ENCODE data around the gene NATD1. TPM values are rescaled to one million over a fixed set of nuclear protein-coding genes. Genes with fewer than 3 reads are reported as not detected.
"Not testable (repeated sequence)": the region's sequence is repeated elsewhere in the genome, so short reads cannot be mapped to it uniquely, and the experiment has no call there.

The NATD1 gene
- total RNA-seq, 1 donor = 3.0 TPM

DNA sequence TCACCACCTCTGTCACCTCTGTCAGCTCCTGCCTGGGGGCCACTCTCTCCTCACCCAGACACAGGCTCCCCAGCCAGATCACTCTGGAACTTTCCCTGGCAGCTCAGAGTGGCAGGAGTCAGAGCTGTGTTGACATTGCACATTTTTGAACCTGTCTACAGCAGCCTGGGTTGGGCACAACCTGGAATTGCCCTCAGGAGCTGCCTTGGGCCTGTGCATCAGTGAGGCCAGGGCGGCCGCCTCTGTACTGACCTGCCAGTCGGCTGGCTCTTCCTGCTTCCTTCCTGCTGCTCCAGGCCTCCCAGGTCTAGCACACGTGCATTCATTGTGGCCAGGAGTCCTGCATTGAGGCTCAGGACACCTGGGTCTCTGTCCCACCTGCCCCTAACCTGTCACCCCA, 25.1 kb downstream of the NATD1 start:
- no peak for DNase-seq (ENCODE audit: low read depth)
- H3K4me3 ChIP-seq (ENCODE audit: low read depth, low read length) = no peak overlapping the region
- TF ChIP-seq, protein P1, sequence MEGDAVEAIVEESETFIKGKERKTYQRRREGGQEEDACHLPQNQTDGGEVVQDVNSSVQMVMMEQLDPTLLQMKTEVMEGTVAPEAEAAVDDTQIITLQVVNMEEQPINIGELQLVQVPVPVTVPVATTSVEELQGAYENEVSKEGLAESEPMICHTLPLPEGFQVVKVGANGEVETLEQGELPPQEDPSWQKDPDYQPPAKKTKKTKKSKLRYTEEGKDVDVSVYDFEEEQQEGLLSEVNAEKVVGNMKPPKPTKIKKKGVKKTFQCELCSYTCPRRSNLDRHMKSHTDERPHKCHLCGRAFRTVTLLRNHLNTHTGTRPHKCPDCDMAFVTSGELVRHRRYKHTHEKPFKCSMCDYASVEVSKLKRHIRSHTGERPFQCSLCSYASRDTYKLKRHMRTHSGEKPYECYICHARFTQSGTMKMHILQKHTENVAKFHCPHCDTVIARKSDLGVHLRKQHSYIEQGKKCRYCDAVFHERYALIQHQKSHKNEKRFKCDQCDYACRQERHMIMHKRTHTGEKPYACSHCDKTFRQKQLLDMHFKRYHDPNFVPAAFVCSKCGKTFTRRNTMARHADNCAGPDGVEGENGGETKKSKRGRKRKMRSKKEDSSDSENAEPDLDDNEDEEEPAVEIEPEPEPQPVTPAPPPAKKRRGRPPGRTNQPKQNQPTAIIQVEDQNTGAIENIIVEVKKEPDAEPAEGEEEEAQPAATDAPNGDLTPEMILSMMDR (IDR thresholded peaks at IDR 0.05; ENCODE audit: insufficient read depth, low read depth, low read length) = no peak

DNA sequence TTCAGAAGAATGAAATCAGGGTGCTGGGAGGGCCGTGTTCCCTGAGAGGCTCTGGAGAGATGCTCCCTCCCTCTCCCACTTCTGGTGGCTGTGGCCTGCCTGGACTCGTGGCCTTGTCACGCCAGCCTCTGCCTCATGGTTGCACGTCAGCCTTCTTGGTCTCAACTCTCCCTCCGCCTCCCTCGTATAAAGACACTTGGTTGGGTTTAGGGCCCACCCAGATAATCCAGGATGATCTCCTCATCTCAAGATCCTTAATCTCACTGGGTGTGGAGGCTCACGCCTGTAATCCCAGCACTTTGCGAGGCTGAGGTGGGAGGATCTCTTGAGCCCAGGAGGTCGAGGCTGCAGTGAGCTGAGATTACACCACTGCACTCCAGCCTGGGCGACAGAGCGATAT, 25.9 kb downstream of the NATD1 start:
- not testable (repeated sequence) for DNase-seq (ENCODE audit: low read depth); H3K4me3 ChIP-seq (ENCODE audit: low read depth, low read length)

DNA sequence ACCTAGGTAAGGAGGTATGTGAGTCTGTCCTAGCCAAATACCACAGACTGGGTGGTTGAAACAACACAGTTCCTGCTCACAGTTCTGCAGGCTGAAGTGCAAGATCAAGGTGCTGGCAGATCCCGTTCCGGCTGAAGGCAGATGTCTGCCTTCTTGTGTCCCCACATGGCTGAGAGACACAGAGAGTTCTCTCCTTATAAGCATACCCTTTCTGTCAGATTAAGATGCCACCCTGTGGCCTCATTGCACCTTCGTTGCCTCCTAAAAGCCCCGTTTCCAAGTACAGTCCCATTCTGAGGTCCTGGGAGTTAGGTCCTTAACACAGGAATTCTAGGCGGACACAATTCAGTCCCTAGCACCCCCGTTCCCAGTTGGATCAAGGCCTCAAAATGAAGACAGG, 30.1 kb downstream of the NATD1 start:
- no peak for DNase-seq (ENCODE audit: low read depth)
- TF ChIP-seq, protein P1 (IDR thresholded peaks at IDR 0.05; ENCODE audit: insufficient read depth, low read depth, low read length) = no peak
- H3K4me3 ChIP-seq (ENCODE audit: low read depth, low read length) = no peak overlapping the region

DNA sequence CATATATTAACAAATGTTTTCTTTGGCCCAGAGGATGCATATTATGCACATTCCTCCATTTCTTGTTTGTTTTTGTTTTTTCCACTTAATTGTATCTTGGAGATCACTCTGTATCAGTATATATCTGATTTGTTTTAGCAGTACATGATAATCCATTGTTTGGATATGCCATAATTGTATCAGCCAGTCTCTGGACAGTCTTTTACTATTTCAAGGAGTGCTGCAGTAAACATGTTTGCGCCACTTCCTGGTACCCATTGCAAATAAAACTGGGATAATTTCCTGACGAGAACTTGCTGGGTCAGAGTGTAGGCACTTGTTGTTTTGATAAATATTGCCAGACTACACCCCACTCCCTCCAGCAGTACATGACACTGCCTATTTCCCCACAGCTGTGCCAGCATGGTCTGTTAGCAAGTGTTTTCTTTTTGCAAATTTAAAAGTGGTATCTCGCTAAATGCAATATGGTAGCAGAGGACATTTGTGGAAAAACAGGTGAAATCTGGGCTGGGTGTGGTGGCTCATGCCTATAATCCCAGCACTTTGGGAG, 34.3 kb downstream of the NATD1 start:
- H3K4me3 ChIP-seq (ENCODE audit: low read depth, low read length) = no peak overlapping the region
- no peak for DNase-seq (ENCODE audit: low read depth)
- TF ChIP-seq, protein P1 (IDR thresholded peaks at IDR 0.05; ENCODE audit: insufficient read depth, low read depth, low read length) = no peak

DNA sequence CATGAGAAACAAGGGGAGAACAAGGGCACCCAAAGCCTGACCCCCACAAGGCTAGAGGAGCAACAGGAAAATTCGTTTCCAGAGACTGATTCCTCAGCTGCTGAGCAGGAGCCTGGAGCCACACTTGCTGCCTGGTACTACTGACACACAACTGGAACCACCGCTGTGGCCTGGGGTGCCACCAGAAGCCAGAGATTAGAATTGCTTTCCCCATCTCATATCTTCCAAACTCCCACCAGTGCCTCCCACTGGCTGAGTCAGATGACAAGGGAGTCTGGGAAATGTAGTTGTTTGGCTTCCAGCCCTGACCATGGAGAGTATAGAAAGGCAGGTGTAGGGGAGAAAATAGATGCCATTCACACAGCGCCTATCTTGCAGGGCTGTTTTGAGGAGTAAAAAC, 35.1 kb downstream of the NATD1 start:
- no peak overlapping the region for H3K4me3 ChIP-seq (ENCODE audit: low read depth, low read length)
- TF ChIP-seq, protein P1 (IDR thresholded peaks at IDR 0.05; ENCODE audit: insufficient read depth, low read depth, low read length) = no peak
- no peak for DNase-seq (ENCODE audit: low read depth)

DNA sequence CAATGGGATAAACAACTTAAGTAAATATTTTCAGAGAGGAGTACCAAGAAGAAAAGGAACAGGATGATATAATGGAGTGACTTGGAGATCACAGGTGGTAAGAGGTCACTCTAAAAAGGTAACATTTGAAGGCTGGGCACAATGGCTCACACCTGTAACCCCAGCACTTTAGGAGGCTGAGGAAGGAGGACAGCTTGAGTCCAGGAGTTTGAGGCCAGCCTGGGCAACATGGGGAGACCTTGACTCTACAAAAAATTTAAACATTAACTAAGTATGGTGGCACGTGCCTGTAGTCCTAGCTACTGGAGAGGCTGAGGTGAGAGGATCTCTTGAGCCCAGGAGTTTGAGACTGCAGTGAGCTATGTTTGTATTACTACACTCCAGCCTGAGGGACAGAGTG, 35.9 kb downstream of the NATD1 start:
- TF ChIP-seq, protein P1 (IDR thresholded peaks at IDR 0.05; ENCODE audit: insufficient read depth, low read depth, low read length) = no peak
- DNase-seq (ENCODE audit: low read depth) = no peak
- H3K4me3 ChIP-seq (ENCODE audit: low read depth, low read length) = no peak overlapping the region

DNA sequence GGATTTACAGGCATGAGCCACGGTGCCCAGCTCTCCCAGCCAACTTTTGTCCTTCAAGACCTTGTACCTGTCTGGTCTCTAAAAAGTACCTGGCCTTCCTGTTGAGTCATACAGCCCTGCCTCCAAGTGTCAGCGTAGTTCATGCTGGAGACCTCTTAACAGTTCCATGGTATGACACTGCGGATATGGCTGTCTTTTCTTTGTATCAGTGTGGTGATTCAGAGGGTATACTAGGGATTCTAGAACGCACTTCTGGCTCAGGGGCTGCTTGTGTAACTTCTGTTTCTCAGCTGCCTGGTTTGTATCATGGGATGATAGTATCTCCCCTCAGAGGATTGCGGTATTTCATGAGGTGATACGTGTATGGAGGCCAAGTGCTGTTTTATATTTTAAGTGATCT, 37.3 kb downstream of the NATD1 start:
- TF ChIP-seq, protein P1 (IDR thresholded peaks at IDR 0.05; ENCODE audit: insufficient read depth, low read depth, low read length) = no peak
- DNase-seq (ENCODE audit: low read depth) = peak; percentile 88

More for the DNA sequence above, 37.3 kb downstream of the NATD1 start:
- no peak overlapping the region for H3K4me3 ChIP-seq (ENCODE audit: low read depth, low read length)
